GM12878 (cell line): Measurements from ENCODE around the gene NECAB2.

Source experiments
- CEBPB ChIP-seq, 2 experiments: fragments of 150-350 bp in 1 of 2; IDR thresholded peaks; 2 replicates each; pipeline ENCODE4 v1.6.1; 2012 to 2014; ENCODE audit warnings: low read depth in 2 of 2, low read length in 2 of 2, borderline replicate concordance in 1 of 2, inconsistent platforms in 1 of 2
- CTCF ChIP-seq, 3 experiments: IDR thresholded peaks in 2 of 3; conservative IDR thresholded peaks in 1 of 3; 2 replicates each; pipeline ENCODE4 v1.5.1; 2011; ENCODE audit warnings: low read depth in 3 of 3, low read length in 3 of 3, mild to moderate bottlenecking in 3 of 3, control low read depth in 2 of 3, moderate library complexity in 2 of 3, inconsistent platforms in 1 of 3, mixed read lengths in 1 of 3; ENCODE audit not compliant: control insufficient read depth in 2 of 3, insufficient read depth in 1 of 3; ENCODE audit errors: extremely low read depth in 1 of 3
- EZH2 ChIP-seq: IDR thresholded peaks from 2 replicates; pipeline ENCODE4 v1.6.1; 2012; ENCODE audit warnings: low read depth, mild to moderate bottlenecking, control low read depth, inconsistent platforms, low read length, borderline replicate concordance; ENCODE audit not compliant: control insufficient read depth
- HCFC1 ChIP-seq: fragments of 150-350 bp; IDR thresholded peaks from 2 replicates; pipeline ENCODE4 v1.6.1; 2014; ENCODE audit warnings: low read length
- KAT2A ChIP-seq: conservative IDR thresholded peaks from 2 replicates; pipeline ENCODE4 v1.6.1; 2011; ENCODE audit warnings: low read depth, low read length; ENCODE audit not compliant: control insufficient read depth
- KDM1A ChIP-seq: fragments of 200-600 bp; sonication (generic); IDR thresholded peaks from 2 replicates; pipeline ENCODE4 v1.6.1; 2016; ENCODE audit warnings: borderline replicate concordance
- POLR2A ChIP-seq: IDR thresholded peaks from 2 replicates; pipeline ENCODE4 v1.6.1; 2011; ENCODE audit warnings: low read depth, mild to moderate bottlenecking, low read length
- POLR2AphosphoS5 ChIP-seq: IDR thresholded peaks from 2 replicates; pipeline ENCODE4 v1.6.1; 2011; ENCODE audit warnings: mild to moderate bottlenecking, low read length, inconsistent platforms
- RCOR1 ChIP-seq: conservative IDR thresholded peaks from 2 replicates; pipeline ENCODE4 v1.6.1; 2012; ENCODE audit warnings: low read depth, low read length, improper control_type of control experiment
- STAT1 ChIP-seq: fragments of 450-650 bp; conservative IDR thresholded peaks from 2 replicates; pipeline ENCODE4 v1.6.1; 2014; ENCODE audit warnings: antibody characterized with exemption, mild to moderate bottlenecking
- TCF12 ChIP-seq: IDR thresholded peaks from 2 replicates; pipeline ENCODE4 v1.6.1; 2011; ENCODE audit warnings: low read depth, mild to moderate bottlenecking, low read length
- TCF7 ChIP-seq: IDR thresholded peaks from 2 replicates; pipeline ENCODE4 v1.6.1; 2014; ENCODE audit warnings: antibody characterized with exemption, borderline replicate concordance
- ZSCAN29 ChIP-seq: fragments of 450-650 bp; IDR thresholded peaks from 2 replicates; pipeline ENCODE4 v1.6.1; 2017; ENCODE audit warnings: mild to moderate bottlenecking, moderate library complexity

- TF ChIP-seq TCF12 (no peak), POLR2A (no peak), TCF7 (no peak), STAT1 (no peak), HCFC1 (no peak), KDM1A (no peak), EZH2 (no peak), RCOR1 (no peak), ZSCAN29 (no peak), CEBPB (IDR thresholded peaks at IDR 0.05; ENCODE audit: borderline replicate concordance in 1 of 2, low read depth in 2 of 2, low read length in 2 of 2) (no peak), POLR2AphosphoS5 (no peak), CTCF (IDR thresholded peaks at IDR 0.05 in 2 of 3, conservative IDR thresholded peaks at IDR 0.05 in 1 of 3; ENCODE audit: control insufficient read depth in 2 of 3, extremely low read depth in 1 of 3, insufficient read depth in 1 of 3, low read depth in 3 of 3, low read length in 3 of 3) (no peak), KAT2A (no peak)
These were observed 35.7 kb upstream of the NECAB2 start for GRCh38 chr16:83932304-83932703.
